ENCODE results near the gene CLEC4G.

DNA sequence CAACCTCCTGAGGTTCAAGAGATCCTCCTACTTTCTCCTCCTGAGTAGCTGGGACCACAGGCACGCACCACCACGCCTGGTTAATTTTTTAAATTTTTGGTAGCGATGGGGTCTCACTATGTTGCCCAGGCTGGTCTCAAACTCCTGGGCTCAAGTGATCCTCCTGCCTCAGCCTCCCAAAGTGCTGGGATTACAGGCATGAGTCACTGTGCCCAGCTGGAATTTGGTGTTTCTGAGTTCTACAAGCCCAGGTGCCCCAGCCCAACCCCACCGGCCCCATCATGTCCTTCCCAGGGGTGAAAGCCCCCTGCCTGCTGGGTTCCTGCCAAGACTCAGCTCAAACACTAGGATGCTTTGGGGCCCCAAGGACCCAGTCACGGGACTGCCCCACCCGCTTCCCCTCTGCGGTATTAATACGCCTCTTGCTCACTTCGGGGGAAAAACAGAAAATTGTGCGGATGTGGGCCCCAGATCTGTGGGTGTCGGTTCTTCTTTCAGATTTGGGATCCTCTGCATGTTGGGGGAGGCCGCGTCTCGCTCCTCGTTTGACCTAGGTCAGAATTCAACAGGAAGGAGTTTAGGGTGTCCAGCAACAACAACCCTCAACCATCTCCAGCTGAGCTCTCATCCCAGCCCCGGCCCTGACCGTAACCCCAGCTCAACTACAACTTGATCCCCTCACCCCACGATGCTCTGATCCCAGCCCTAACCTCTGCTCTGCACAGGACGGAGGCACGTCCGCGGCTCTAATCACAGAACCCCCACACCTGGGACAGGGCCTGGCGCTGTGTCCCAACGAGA is 26.3 kb downstream of the CLEC4G start:
- TF ChIP-seq, protein P1, sequence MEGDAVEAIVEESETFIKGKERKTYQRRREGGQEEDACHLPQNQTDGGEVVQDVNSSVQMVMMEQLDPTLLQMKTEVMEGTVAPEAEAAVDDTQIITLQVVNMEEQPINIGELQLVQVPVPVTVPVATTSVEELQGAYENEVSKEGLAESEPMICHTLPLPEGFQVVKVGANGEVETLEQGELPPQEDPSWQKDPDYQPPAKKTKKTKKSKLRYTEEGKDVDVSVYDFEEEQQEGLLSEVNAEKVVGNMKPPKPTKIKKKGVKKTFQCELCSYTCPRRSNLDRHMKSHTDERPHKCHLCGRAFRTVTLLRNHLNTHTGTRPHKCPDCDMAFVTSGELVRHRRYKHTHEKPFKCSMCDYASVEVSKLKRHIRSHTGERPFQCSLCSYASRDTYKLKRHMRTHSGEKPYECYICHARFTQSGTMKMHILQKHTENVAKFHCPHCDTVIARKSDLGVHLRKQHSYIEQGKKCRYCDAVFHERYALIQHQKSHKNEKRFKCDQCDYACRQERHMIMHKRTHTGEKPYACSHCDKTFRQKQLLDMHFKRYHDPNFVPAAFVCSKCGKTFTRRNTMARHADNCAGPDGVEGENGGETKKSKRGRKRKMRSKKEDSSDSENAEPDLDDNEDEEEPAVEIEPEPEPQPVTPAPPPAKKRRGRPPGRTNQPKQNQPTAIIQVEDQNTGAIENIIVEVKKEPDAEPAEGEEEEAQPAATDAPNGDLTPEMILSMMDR (conservative IDR thresholded peaks at IDR 0.05) = no peak
- TF ChIP-seq EZH2 (IDR thresholded peaks at IDR 0.05; ENCODE audit: low read depth) = no peak
